Astrocyte of the hippocampus (primary cell): ENCODE data around the gene ADGRA1.
"Not testable (repeated sequence)": the region's sequence is repeated elsewhere in the genome, so short reads cannot be mapped to it uniquely, and the experiment has no call there.

Experiments
- DNase-seq: peaks from one replicate; pipeline ENCODE4 v3.0.0; 2011; ENCODE audit warnings: low read depth, low spot score

ADGRA1 gene

DNA sequence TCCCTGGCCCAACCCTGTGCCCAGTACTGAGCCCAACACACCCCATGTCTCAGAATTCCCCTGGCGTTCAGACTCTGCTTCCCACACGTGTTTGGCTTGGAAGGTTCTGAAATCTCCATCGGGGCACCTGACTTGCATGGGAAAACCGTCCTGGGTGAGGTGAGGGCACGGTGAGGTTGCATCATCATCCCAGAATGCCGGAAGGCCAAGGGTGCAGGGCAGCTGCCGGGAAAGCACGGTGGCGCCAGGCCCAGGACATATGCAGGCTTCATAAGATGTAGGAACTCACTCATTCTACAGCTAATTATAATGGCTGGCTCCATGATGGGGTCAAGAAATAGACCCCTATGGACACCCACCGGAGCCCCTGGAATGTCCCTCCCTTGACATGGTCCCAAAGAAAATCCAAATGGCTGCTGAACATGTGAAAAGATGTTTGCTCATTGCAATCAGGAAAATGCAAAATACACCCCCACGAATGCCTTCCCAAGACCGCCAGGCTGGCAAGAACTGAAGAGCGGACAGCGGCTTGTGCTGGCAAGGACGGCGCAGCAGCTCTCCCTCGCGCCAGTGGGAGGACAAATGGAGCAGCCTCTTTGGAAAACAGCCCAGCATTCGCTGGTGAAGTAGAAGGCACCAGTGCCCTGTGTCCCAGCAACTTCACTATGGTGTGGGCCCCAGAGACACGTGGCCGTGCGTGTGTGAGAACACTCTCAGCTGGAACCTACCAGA lies 74.6 kb downstream of the ADGRA1 start:
- DNase-seq = peak; percentile 33

DNA sequence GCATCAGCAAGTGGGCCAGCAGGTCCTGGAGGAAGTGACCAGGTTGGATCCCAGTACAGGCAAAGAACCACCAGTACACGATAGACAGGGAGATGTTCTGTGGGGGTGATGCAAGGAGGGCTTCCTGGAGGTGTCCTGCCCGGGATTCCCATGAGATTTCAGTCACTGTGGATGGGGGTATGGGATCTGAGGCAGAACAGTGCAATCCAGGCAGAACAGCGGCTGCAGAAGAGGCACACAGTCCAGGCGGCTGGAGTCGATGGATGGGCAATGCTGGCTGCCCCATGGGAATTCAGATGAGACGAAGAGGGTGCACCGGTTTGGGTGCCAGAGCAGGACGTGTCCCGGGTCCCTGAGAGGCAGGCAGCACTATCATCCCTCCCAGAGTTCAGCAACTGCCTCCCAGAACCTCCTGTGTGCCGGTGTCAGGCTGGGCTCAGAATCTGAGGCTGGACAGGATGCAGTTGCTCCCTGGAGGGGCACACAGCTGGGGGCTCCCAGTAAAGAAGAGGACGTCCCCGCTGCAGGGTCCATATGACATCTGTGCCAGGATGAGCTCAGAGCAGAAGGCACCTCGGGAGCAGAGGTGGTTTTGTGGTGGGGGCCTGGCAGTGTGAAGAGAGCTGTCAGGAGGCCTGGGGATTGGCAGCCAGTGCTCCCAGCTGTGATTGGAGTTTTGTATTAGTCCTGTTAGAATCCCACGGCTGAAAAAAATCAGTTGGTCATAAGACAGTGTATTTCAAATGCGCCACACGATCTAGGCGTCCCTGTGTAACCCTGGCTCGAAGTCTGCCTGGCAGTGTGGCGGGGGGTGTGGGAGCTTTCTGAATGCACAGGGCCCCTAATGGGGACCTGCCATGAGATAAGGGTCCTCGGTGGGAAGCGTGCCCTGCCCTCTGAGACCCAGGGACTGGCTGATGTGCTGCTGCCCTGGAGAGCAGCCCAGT lies 75.5 kb downstream of the ADGRA1 start:
- DNase-seq = no peak

DNA sequence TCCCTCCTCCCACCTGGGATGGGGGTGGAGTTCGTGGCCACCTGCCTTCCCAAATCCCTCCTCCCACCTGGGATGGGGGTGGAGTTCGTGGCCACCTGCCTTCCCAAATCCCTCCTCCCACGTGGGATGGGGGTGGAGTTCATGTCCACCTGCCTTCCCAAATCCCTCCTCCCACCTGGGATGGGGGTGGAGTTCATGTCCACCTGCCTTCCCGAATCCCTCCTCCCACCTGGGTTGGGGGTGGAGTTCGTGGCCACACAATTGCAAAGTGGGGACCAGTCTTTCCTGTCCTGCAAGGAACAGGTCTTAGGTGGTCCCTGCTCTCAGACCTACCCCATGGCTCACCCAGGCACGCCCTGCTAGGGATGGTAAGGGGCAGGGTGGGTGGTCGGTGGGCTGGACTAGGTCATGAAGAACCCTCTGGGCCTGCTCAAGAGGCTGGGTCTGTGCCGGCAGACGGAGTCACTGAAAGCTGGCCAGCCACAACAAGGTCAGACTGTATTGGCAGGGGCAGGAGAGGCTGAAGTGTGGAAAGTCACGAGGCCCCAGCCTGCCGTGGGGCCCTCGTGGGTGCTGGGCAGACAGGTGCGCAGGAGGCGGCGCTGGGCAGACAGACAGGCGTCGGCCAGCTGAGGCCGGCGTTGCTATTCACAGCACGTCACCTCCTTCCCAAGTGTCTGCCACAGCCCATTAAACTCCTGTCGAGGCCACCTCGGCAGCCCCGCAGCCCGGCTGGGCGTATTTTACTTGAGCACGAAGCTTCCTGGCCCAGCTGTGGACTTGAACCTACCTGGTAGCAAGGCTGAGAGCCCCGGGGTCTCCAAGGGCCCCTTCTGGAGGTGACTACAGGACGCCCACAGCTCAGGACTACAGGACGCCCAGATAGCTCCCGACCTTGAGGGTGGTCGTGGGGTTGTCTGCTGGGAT lies 76.4 kb downstream of the ADGRA1 start:
- DNase-seq = no peak

GRCh38 chr10:133164816-133165555 lies 77.3 kb downstream of the ADGRA1 start:
- no peak for DNase-seq

DNA sequence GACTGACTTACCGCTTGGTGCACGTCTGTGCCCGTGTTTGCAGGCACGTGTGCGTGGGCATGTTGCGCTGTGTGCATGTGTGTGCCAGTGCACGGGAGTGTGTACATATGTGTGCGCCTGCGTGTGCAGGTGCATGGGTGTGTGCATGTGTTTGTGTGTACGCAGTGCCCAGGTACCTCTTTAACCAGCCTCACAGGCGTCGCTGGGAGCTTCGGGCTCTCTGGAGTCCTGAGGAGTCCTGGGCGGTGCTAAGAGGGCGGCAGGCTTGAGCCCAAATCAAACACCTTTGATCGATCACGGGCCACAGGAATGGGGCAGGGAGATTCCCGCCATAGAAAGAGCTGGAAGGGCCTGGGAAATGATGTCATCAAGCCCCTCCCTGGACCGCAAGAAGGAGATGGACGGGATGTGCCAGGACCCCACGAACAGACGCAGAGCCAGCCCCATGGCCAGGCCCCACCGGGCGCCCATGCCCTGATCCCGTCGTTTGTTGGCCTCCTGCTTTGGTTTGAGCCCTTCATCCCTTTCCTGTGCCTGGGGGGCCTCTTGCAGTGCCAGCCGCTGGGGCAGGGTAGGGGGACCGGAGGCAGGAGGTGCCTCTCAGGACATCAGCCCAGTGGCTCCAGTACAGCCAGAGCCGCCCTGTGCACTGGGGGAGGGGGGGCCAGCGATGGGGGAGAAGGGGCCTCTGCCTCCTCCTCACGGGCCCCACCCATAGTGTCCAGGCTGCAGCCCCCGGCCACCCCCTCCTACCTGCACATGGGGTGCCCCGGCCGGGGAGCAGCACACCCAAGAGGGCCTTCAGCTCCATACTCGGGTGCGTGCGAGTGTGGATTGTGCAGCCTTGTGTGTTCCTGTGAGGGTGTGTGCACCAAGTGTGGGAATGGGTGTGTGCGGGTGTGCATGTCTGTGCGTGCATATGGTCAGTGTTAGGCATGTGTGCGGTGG lies 78.1 kb downstream of the ADGRA1 start:
- no peak for DNase-seq

DNA sequence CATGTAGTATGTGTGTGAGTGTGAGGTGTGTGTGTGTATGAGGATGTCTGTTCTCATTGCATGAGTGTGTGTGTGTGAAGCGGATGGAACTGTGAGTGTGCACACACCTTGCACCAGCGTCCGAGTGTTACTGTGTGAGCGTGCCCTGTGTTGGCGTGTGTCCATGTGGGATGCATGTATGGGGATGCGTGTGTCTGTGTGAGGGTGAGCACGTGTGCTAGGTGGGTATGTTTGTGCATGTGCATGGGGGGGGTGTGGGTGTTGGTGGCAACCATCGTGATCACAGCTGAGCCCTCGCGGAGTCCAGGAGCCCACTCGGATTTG lies 78.7 kb downstream of the ADGRA1 start:
- no peak for DNase-seq

- no peak for DNase-seq
Measured at GRCh38 chr10:133166828-133167692, 79.3 kb downstream of the ADGRA1 start.

GRCh38 chr10:133167693-133168616 lies 80.2 kb downstream of the ADGRA1 start:
- DNase-seq = no peak

- no peak for DNase-seq
Measured at GRCh38 chr10:133168617-133169031, 80.9 kb downstream of the ADGRA1 start.

DNA sequence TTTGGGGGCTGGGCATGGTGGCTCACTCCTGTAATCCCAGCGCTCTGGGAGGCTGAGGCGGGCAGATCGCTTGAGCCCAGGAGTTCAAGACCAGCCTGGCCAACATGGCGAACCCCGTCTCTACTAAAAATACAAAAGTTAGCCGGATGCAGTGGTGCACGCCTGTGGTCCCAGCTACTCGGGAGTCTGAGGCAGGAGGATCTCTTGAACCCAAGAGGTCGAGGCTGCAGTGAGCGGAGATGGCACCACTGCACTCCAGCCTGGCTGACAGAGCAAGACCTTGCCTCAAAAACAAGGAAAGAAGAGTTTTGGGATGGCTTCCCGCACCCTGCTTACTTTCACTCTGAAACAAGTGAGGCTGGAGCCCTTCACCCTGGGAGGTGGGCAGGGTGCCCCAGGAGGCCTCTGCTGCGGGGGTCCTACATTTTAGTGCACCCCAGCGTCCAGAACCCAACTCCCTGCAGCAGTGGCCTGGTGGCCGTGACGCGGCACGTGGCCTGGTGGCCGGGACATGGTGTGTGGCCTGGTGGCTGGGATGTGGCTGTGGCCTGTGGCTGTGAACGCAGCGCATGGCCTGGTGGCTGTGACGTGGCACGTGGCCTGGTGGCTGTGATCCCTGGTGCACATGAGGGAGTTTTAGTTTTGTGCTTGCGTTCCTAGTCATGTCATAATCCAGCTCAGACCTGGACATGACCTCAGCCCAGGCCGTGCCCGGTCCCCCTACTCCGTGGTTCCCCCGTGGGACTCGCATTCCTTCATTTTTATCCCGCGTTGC lies 81.6 kb downstream of the ADGRA1 start:
- DNase-seq = no peak

DNA sequence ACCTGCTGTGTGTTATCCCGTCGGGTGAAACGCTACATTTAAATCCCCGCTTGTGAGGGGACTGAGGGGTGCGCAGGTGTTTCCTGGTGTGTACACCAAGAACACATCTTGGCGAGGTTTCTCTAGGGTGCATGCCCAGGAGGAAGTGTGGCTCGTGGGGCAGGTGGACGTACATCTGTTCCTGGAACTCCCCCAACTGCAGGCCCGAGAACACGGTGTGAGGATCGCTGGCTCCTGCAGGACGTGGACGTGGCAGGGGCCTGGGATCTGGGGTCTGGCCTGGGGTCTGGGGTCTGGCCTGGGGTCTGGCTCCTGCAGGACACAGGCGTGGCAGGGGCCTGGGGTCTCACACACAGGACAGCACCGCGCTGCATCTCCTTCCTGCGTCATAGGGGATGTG lies 82.4 kb downstream of the ADGRA1 start:
- DNase-seq = no peak

- DNase-seq = no peak
Measured at GRCh38 chr10:133173860-133174640, 86.3 kb downstream of the ADGRA1 start.

GRCh38 chr10:133174689-133175263 lies 87.1 kb downstream of the ADGRA1 start:
- no peak for DNase-seq

DNA sequence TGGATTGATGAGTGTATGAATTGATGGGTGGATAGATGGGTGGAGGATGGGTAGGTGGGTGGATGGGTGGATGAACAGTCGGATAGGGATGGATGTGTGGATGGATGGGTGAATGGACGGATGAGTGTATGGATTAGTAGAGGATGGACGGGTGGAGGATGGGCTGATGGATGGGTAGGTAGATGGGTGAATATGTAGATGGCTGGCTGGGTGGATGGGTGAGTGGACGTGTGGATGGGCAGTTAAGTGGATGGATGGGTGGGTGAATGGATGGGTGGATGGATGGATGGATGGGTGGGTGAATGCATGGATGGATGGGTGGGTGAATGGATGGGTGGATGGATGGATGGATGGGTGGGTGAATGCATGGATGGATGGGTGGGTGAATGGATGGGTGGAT lies 87.9 kb downstream of the ADGRA1 start:
- DNase-seq = not testable (repeated sequence)

GRCh38 chr10:133176546-133176945 lies 88.8 kb downstream of the ADGRA1 start:
- DNase-seq = no peak
